Measurements from ENCODE around the gene COG5. TPM values are rescaled to one million over a fixed set of nuclear protein-coding genes. Genes with fewer than 3 reads are reported as not detected.

Gene COG5
- total and polyA plus RNA-seq, 2 of the 8 experiments (the other 6 are each of a cell fraction or from before 2014, with no cell fraction given), result 10.5 to 28.1 TPM

DNA sequence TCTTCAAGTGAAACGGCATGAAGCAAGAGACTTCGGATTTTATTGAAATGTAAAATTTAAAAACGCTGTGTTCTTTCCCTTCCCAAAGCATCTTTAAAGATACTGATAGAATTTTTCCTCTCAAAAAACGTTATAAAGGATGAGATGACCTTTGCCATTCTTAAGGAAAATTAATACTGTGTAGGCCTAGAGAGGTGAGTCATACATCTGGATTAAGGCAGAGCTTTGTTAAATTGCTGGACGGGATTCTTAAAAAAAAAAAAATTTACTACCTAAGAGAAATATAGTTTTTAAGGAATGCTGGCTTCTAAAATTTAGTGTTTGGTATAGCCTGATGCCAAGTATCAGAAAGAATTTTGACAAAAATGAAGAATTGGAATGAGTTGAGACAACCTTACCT lies 401.2 kb downstream of the COG5 start:
- H4K5ac ChIP-seq (ENCODE audit: insufficient read length, low read depth, low read length), result no peak overlapping the region
- H2BK120ac ChIP-seq (replicated peaks; ENCODE audit: low read depth, low read length), result no peak overlapping the region
- no peak overlapping the region for H3K56ac ChIP-seq (replicated peaks; ENCODE audit: insufficient read length, low read depth, low read length)
- H3K36me3 ChIP-seq (ENCODE audit: control insufficient read depth in 2 of 4, insufficient read depth in 4 of 4, low read length in 3 of 4), result no peaks in the 10 kb centered on the region
- no peak for FAIRE-seq
- no peak for DNase-seq (ENCODE audit: low read depth in 1 of 2, low spot score in 2 of 2)
- H2BK5ac ChIP-seq (ENCODE audit: low read depth, low read length), result no peak overlapping the region
- no peak overlapping the region for H3K4me3 ChIP-seq (ENCODE audit: extremely low read depth in 1 of 4, insufficient read depth in 2 of 4, low read depth in 3 of 4, low read length in 4 of 4)
- H3K79me1 ChIP-seq (ENCODE audit: low read depth, low read length), result no peaks in the 10 kb centered on the region
- ChIA-PET POLR2A (ENCODE audit: partially characterized antibody) (no interaction called here), CTCF (ENCODE audit: partially characterized antibody) (interaction anchor here (1.6 to 1.7 kb wide), 2 partner anchors 11 to 215 kb away, joined by 4 to 10 read pairs; no protein-coding TSS in a partner anchor)
- no peak overlapping the region for H2BK20ac ChIP-seq (ENCODE audit: low read length)
- no peak overlapping the region for H4K8ac ChIP-seq (ENCODE audit: extremely low read depth, insufficient read depth, low read length)
- no peak overlapping the region for H4K91ac ChIP-seq (replicated peaks; ENCODE audit: insufficient read length, low read length)
- WGBS, 2 experiments (ENCODE audit: extremely low coverage in 1 of 2, insufficient coverage in 1 of 2, insufficient read length in 1 of 2, insufficient replicate concordance in 2 of 2, low coverage in 1 of 2, low lambda C conversion rate in 2 of 2, missing lambda C conversion rate in 1 of 2), result 77% methylated on average over 5 of the region's 5 CpGs; no CpG with 5 or more reads in 1 of the 2 experiments
- no peak overlapping the region for H2BK12ac ChIP-seq (ENCODE audit: low read depth, low read length)
- H3K9ac ChIP-seq (replicated peaks in 1 of 4; ENCODE audit: extremely low read depth in 1 of 4, low read depth in 3 of 4, low read length in 3 of 4), result no peak overlapping the region
- H3K18ac ChIP-seq (ENCODE audit: extremely low read depth, low read length), result no peak overlapping the region
- no peak overlapping the region for H2AK5ac ChIP-seq (ENCODE audit: low read depth, low read length)
- no peak overlapping the region for H2AFZ ChIP-seq (ENCODE audit: low read length)
- H4K20me1 ChIP-seq (replicated peaks in 1 of 2; ENCODE audit: control insufficient read depth in 1 of 2, insufficient read depth in 2 of 2, low read length in 2 of 2), result no peaks in the 10 kb centered on the region
- H3K23me2 ChIP-seq (ENCODE audit: low read depth, low read length), result no peaks in the 10 kb centered on the region; the same call in 1 of the 2 replicates
- H3K9me3 ChIP-seq (ENCODE audit: insufficient read depth in 2 of 2, low read depth in 1 of 2, low read length in 1 of 2), result no peaks in the 10 kb centered on the region
- H3K4ac ChIP-seq (replicated peaks; ENCODE audit: insufficient read length, low read depth, low read length), result no peak overlapping the region
- no peak overlapping the region for H3K4me2 ChIP-seq (ENCODE audit: insufficient read depth in 1 of 2, low read depth in 2 of 2, low read length in 2 of 2)
- H3K27ac ChIP-seq (ENCODE audit: low read depth, low read length), result no peak overlapping the region
- no peak overlapping the region for H2BK15ac ChIP-seq (ENCODE audit: low read length)
- H3K23ac ChIP-seq (ENCODE audit: insufficient read length), result no peak overlapping the region
- H3K4me1 ChIP-seq (replicated peaks in 1 of 4; ENCODE audit: control insufficient read depth in 3 of 4, insufficient read depth in 4 of 4, low read length in 3 of 4), result no peaks in the 10 kb centered on the region
- no peak overlapping the region for H3K14ac ChIP-seq (ENCODE audit: insufficient read length)
- H3K79me2 ChIP-seq (ENCODE audit: control insufficient read depth in 1 of 2, insufficient read depth in 2 of 2, low read length in 2 of 2), result no peaks in the 10 kb centered on the region
- no peaks in the 10 kb centered on the region for H3K27me3 ChIP-seq (replicated peaks in 1 of 4; ENCODE audit: control insufficient read depth in 3 of 4, extremely low read depth in 1 of 4, insufficient read depth in 3 of 4, low read length in 3 of 4)
- no peak for TF ChIP-seq BACH1 (IDR thresholded peaks at IDR 0.05; ENCODE audit: low read length)
- TF ChIP-seq CBX8 (IDR thresholded peaks at IDR 0.05; ENCODE audit: borderline replicate concordance, low read depth, low read length), result no peak
- no peak for TF ChIP-seq SRF (IDR thresholded peaks at IDR 0.05; ENCODE audit: low read depth, low read length)
- TF ChIP-seq RXRA (IDR thresholded peaks at IDR 0.05; ENCODE audit: insufficient read depth, low read depth, low read length), result no peak
- TF ChIP-seq TAF1 (IDR thresholded peaks at IDR 0.05; ENCODE audit: low read depth, low read length), result no peak
- no peak for TF ChIP-seq NANOG (IDR thresholded peaks at IDR 0.05; ENCODE audit: insufficient read depth, low read depth, low read length, poor library complexity, severe bottlenecking)
- no peak for TF ChIP-seq PHF8 (conservative IDR thresholded peaks at IDR 0.05; ENCODE audit: low read depth, low read length)
- TF ChIP-seq RBBP5 (IDR thresholded peaks at IDR 0.05; ENCODE audit: borderline replicate concordance, low read depth, low read length), result no peak
- TF ChIP-seq, protein P1, sequence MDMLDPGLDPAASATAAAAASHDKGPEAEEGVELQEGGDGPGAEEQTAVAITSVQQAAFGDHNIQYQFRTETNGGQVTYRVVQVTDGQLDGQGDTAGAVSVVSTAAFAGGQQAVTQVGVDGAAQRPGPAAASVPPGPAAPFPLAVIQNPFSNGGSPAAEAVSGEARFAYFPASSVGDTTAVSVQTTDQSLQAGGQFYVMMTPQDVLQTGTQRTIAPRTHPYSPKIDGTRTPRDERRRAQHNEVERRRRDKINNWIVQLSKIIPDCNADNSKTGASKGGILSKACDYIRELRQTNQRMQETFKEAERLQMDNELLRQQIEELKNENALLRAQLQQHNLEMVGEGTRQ (IDR thresholded peaks at IDR 0.05; ENCODE audit: low read length), result no peak
- no peak for TF ChIP-seq CREB1 (IDR thresholded peaks at IDR 0.05)
- no peak for TF ChIP-seq JUND (IDR thresholded peaks at IDR 0.05; ENCODE audit: low read length)
- no peak for TF ChIP-seq BCL11A (IDR thresholded peaks at IDR 0.05; ENCODE audit: low read depth in 2 of 2, low read length in 2 of 2)
- no peak for TF ChIP-seq SP2 (IDR thresholded peaks at IDR 0.05; ENCODE audit: low read length)
- TF ChIP-seq, protein P2, sequence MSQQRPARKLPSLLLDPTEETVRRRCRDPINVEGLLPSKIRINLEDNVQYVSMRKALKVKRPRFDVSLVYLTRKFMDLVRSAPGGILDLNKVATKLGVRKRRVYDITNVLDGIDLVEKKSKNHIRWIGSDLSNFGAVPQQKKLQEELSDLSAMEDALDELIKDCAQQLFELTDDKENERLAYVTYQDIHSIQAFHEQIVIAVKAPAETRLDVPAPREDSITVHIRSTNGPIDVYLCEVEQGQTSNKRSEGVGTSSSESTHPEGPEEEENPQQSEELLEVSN (IDR thresholded peaks at IDR 0.05), result no peak
